ENCODE data around the gene PPARG.

PPARG gene

DNA sequence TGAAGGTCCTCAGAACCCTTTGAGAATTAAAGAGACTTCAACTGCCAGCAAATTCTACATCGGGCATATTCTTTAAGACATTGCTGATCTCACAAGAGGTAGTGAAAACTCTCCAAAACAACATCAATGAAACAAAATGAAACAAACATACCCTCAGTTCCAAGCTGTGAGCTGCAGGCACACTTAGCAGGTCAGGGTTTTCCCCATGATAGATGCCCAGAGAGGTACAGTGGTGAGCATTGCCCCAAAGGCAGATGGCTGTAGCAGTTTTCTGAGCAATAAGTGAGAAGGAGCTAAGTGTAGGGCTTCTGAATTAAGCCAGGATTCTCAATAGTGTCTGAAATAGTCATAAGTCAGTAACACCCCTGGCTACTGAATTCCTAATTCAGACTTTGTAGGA, 99.3 kb downstream of the PPARG start:
- H3K27me3 ChIP-seq (ENCODE audit: insufficient read depth, low read length), result no peaks in the 10 kb centered on the region
- TF ChIP-seq, protein P1, sequence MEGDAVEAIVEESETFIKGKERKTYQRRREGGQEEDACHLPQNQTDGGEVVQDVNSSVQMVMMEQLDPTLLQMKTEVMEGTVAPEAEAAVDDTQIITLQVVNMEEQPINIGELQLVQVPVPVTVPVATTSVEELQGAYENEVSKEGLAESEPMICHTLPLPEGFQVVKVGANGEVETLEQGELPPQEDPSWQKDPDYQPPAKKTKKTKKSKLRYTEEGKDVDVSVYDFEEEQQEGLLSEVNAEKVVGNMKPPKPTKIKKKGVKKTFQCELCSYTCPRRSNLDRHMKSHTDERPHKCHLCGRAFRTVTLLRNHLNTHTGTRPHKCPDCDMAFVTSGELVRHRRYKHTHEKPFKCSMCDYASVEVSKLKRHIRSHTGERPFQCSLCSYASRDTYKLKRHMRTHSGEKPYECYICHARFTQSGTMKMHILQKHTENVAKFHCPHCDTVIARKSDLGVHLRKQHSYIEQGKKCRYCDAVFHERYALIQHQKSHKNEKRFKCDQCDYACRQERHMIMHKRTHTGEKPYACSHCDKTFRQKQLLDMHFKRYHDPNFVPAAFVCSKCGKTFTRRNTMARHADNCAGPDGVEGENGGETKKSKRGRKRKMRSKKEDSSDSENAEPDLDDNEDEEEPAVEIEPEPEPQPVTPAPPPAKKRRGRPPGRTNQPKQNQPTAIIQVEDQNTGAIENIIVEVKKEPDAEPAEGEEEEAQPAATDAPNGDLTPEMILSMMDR (IDR thresholded peaks at IDR 0.05; ENCODE audit: low read length), result no peak
- no peak for TF ChIP-seq EZH2 (IDR thresholded peaks at IDR 0.05; ENCODE audit: borderline replicate concordance, low read length)
- H2AFZ ChIP-seq (ENCODE audit: low read length), result no peak overlapping the region
- no peak overlapping the region for H3K4me2 ChIP-seq (ENCODE audit: low read length)
- no peaks in the 10 kb centered on the region for H3F3A ChIP-seq (ENCODE audit: insufficient read depth, low read length)
- no peaks in the 10 kb centered on the region for H3K9me3 ChIP-seq (ENCODE audit: low read length)
- H3K4me1 ChIP-seq (ENCODE audit: insufficient read depth, low read length, severe bottlenecking), result no peaks in the 10 kb centered on the region
- H3K9ac ChIP-seq (ENCODE audit: low read length), result no peak overlapping the region
- H3K36me3 ChIP-seq (ENCODE audit: insufficient read depth, low read length), result no peaks in the 10 kb centered on the region
- H4K20me1 ChIP-seq (ENCODE audit: insufficient read depth, low read length), result no peaks in the 10 kb centered on the region
- no peaks in the 10 kb centered on the region for H3K79me2 ChIP-seq (ENCODE audit: insufficient read depth, low read length)
- H3K27ac ChIP-seq (ENCODE audit: low read depth, low read length, poor library complexity, severe bottlenecking), result no peak overlapping the region
- no peaks in the 10 kb centered on the region for H3K9me2 ChIP-seq (ENCODE audit: low read depth, low read length)
- H3K4me3 ChIP-seq (ENCODE audit: low read depth, low read length, poor library complexity, severe bottlenecking), result no peak overlapping the region

DNA sequence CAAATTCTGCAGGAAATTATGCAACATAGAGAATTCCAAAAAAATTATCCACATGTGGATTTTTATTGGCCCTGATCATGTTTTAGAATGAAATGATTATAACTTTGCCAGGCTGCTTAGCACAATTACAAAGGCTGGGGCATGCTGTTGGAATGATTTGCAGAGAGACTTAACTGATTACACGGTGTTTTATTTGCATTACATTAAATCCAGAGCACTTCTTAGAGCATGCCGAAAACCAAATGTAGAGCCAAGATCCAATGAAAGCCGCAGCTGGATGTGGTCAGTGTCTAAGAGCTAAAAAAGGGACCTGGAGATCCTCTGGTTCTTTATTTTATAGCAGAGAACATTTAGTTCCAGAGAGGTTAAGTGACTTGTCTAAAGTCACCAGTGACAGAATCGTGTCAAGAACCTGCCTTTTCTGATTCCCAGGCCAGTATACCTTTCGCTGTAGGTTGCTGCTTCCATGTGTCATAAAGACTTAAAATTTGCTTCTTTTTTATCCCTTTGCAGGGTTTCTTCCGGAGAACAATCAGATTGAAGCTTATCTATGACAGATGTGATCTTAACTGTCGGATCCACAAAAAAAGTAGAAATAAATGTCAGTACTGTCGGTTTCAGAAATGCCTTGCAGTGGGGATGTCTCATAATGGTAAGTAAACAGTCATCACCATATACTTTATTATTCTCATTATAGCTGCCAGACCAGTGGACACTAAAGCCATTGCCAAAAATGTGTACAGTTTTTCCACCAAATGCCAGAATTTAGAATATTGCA, 103.4 kb downstream of the PPARG start:
- Histone ChIP-seq H3K9me2 (ENCODE audit: low read depth, low read length) (no peaks in the 10 kb centered on the region), H3K9ac (ENCODE audit: low read length) (no peak overlapping the region), H3K4me1 (ENCODE audit: insufficient read depth, low read length, severe bottlenecking) (no peaks in the 10 kb centered on the region), H3K4me2 (ENCODE audit: low read length) (no peak overlapping the region), H3K27me3 (ENCODE audit: insufficient read depth, low read length) (no peaks in the 10 kb centered on the region), H3K36me3 (ENCODE audit: insufficient read depth, low read length) (no peaks in the 10 kb centered on the region), H3K79me2 (ENCODE audit: insufficient read depth, low read length) (no peaks in the 10 kb centered on the region), H4K20me1 (ENCODE audit: insufficient read depth, low read length) (no peaks in the 10 kb centered on the region), H3K4me3 (ENCODE audit: low read depth, low read length, poor library complexity, severe bottlenecking) (no peak overlapping the region), H3F3A (ENCODE audit: insufficient read depth, low read length) (no peaks in the 10 kb centered on the region), H3K27ac (ENCODE audit: low read depth, low read length, poor library complexity, severe bottlenecking) (no peak overlapping the region), H3K9me3 (ENCODE audit: low read length) (no peaks in the 10 kb centered on the region), H2AFZ (ENCODE audit: low read length) (no peak overlapping the region)
- no peak for TF ChIP-seq EZH2 (IDR thresholded peaks at IDR 0.05; ENCODE audit: borderline replicate concordance, low read length)
- TF ChIP-seq, protein P1 (IDR thresholded peaks at IDR 0.05; ENCODE audit: low read length), result no peak

DNA sequence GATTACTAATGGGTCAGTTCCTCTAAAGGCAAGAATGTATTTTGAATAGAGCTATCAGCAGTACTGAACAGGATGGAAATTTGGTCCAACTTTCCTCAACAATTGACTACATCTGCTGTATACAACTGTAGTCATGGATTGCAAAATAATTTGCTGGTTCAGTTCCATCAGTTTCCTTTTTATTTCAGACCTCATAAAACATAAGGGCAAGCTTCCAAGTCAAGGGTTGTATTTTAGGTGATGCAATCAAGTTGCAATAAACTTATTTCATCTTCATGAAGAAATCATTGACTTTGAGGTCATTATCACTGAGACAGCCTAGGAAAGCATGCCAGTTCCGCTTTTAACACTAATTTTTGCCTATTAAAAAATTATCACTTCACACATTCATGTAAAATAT, 105.0 kb downstream of the PPARG start:
- no peak overlapping the region for H3K9ac ChIP-seq (ENCODE audit: low read length)
- no peaks in the 10 kb centered on the region for H3K9me2 ChIP-seq (ENCODE audit: low read depth, low read length)
- H3K4me2 ChIP-seq (ENCODE audit: low read length), result no peak overlapping the region
- no peak overlapping the region for H2AFZ ChIP-seq (ENCODE audit: low read length)
- H4K20me1 ChIP-seq (ENCODE audit: insufficient read depth, low read length), result no peaks in the 10 kb centered on the region
- no peaks in the 10 kb centered on the region for H3K36me3 ChIP-seq (ENCODE audit: insufficient read depth, low read length)
- H3K79me2 ChIP-seq (ENCODE audit: insufficient read depth, low read length), result no peaks in the 10 kb centered on the region
- H3K27ac ChIP-seq (ENCODE audit: low read depth, low read length, poor library complexity, severe bottlenecking), result no peak overlapping the region
- H3K4me1 ChIP-seq (ENCODE audit: insufficient read depth, low read length, severe bottlenecking), result no peaks in the 10 kb centered on the region
- H3K4me3 ChIP-seq (ENCODE audit: low read depth, low read length, poor library complexity, severe bottlenecking), result no peak overlapping the region
- no peaks in the 10 kb centered on the region for H3K27me3 ChIP-seq (ENCODE audit: insufficient read depth, low read length)
- no peak for TF ChIP-seq EZH2 (IDR thresholded peaks at IDR 0.05; ENCODE audit: borderline replicate concordance, low read length)
- TF ChIP-seq, protein P1 (IDR thresholded peaks at IDR 0.05; ENCODE audit: low read length), result no peak
- no peaks in the 10 kb centered on the region for H3K9me3 ChIP-seq (ENCODE audit: low read length)
- no peaks in the 10 kb centered on the region for H3F3A ChIP-seq (ENCODE audit: insufficient read depth, low read length)
